ENCODE measurements around the gene IER2.
"Not testable (repeated sequence)": the region's sequence is repeated elsewhere in the genome, so short reads cannot be mapped to it uniquely, and the experiment has no call there.

The IER2 gene

GRCh38 chr19:13135068-13136062, 14.8 kb upstream of the IER2 start:
- no peak overlapping the region for H3K4me3 ChIP-seq (ENCODE audit: low read length)
- DNase-seq (ENCODE audit: low read depth, low spot score): no peak

- DNase-seq (ENCODE audit: low read depth, low spot score): no peak
- no peak overlapping the region for H3K4me3 ChIP-seq (ENCODE audit: low read length)
Observed at GRCh38 chr19:13137290-13137794, 12.9 kb upstream of the IER2 start.

GRCh38 chr19:13138171-13138915, 11.9 kb upstream of the IER2 start:
- H3K4me3 ChIP-seq (ENCODE audit: low read length): no peak overlapping the region
- DNase-seq (ENCODE audit: low read depth, low spot score): no peak

GRCh38 chr19:13138916-13139198, 11.4 kb upstream of the IER2 start:
- no peak for DNase-seq (ENCODE audit: low read depth, low spot score)
- H3K4me3 ChIP-seq (ENCODE audit: low read length): no peak overlapping the region

GRCh38 chr19:13139633-13140311, 10.4 kb upstream of the IER2 start:
- no peak overlapping the region for H3K4me3 ChIP-seq (ENCODE audit: low read length)
- no peak for DNase-seq (ENCODE audit: low read depth, low spot score)

- no peak overlapping the region for H3K4me3 ChIP-seq (ENCODE audit: low read length)
- DNase-seq (ENCODE audit: low read depth, low spot score): no peak
Observed at GRCh38 chr19:13146763-13147563, 3.2 kb upstream of the IER2 start.

- H3K4me3 ChIP-seq (ENCODE audit: low read length): peak overlapping the region; percentile 97
- not testable (repeated sequence) for DNase-seq (ENCODE audit: low read depth, low spot score)
Observed at GRCh38 chr19:13149173-13149627, 1.0 kb upstream of the IER2 start.

- DNase-seq (ENCODE audit: low read depth, low spot score): no peak
Observed at GRCh38 chr19:13149628-13150186, 504 bp upstream of the IER2 start.

GRCh38 chr19:13150931-13151604, 857 bp downstream of the IER2 start:
- no peak for DNase-seq (ENCODE audit: low read depth, low spot score)

More at GRCh38 chr19:13149628-13150186, 504 bp upstream of the IER2 start:
- H3K4me3 ChIP-seq (ENCODE audit: low read length): peak overlapping the region; percentile 97

GRCh38 chr19:13151605-13152355, 1.6 kb downstream of the IER2 start:
- peak; percentile 95 for DNase-seq (ENCODE audit: low read depth, low spot score)
- peak overlapping the region; percentile 97 for H3K4me3 ChIP-seq (ENCODE audit: low read length)

More at GRCh38 chr19:13150931-13151604, 857 bp downstream of the IER2 start:
- H3K4me3 ChIP-seq (ENCODE audit: low read length): peak overlapping the region; percentile 97

GRCh38 chr19:13152356-13152973, 2.3 kb downstream of the IER2 start:
- H3K4me3 ChIP-seq (ENCODE audit: low read length): peak overlapping the region; percentile 90
- no peak for DNase-seq (ENCODE audit: low read depth, low spot score)

- DNase-seq (ENCODE audit: low read depth, low spot score): peak; percentile 92
- H3K4me3 ChIP-seq (ENCODE audit: low read length): peak overlapping the region; percentile 90
Observed at GRCh38 chr19:13152974-13153568, 2.9 kb downstream of the IER2 start.

- peak overlapping the region; percentile 90 for H3K4me3 ChIP-seq (ENCODE audit: low read length)
- DNase-seq (ENCODE audit: low read depth, low spot score): no peak
Observed at GRCh38 chr19:13153569-13154240, 3.5 kb downstream of the IER2 start.

- DNase-seq (ENCODE audit: low read depth, low spot score): no peak
- peak overlapping the region; percentile 90 for H3K4me3 ChIP-seq (ENCODE audit: low read length)
Observed at GRCh38 chr19:13154241-13154778, 4.1 kb downstream of the IER2 start.

- DNase-seq (ENCODE audit: low read depth, low spot score): peak; percentile 70
Observed at GRCh38 chr19:13154911-13155471, 4.8 kb downstream of the IER2 start.

More at GRCh38 chr19:13154911-13155471, 4.8 kb downstream of the IER2 start:
- H3K4me3 ChIP-seq (ENCODE audit: low read length): peak overlapping the region; percentile 90
